Suprapubic skin (tissue), 3 donors: ENCODE measurements around the gene EPB41.

Source experiments
- EP300 ChIP-seq: sonication (generic); formaldehyde crosslinking; IDR thresholded peaks from one replicate; pipeline ENCODE4 v1.6.1; 2017; ENCODE audit warnings: antibody characterized with exemption
- POLR2A ChIP-seq, 2 donors: fragments of 450-650 bp; IDR thresholded peaks; one replicate each; pipeline ENCODE4 v1.6.1; 2017; ENCODE audit warnings: antibody characterized with exemption in 2 of 2, mild to moderate bottlenecking in 2 of 2, moderate library complexity in 2 of 2
- TF ChIP-seq, protein P1 (sequence below), 2 donors: fragments of 200-600 bp in 1 of 2; fragments of 450-650 bp in 1 of 2; sonication (generic) in 1 of 2; IDR thresholded peaks; one replicate each; pipeline ENCODE4 v1.5.1; 2016 to 2019; ENCODE audit warnings: antibody characterized with exemption in 2 of 2, mild to moderate bottlenecking in 1 of 2, moderate library complexity in 1 of 2

- no peak for TF ChIP-seq EP300
- TF ChIP-seq, protein P1, sequence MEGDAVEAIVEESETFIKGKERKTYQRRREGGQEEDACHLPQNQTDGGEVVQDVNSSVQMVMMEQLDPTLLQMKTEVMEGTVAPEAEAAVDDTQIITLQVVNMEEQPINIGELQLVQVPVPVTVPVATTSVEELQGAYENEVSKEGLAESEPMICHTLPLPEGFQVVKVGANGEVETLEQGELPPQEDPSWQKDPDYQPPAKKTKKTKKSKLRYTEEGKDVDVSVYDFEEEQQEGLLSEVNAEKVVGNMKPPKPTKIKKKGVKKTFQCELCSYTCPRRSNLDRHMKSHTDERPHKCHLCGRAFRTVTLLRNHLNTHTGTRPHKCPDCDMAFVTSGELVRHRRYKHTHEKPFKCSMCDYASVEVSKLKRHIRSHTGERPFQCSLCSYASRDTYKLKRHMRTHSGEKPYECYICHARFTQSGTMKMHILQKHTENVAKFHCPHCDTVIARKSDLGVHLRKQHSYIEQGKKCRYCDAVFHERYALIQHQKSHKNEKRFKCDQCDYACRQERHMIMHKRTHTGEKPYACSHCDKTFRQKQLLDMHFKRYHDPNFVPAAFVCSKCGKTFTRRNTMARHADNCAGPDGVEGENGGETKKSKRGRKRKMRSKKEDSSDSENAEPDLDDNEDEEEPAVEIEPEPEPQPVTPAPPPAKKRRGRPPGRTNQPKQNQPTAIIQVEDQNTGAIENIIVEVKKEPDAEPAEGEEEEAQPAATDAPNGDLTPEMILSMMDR (IDR thresholded peaks at IDR 0.05), result no peak
- TF ChIP-seq POLR2A (IDR thresholded peaks at IDR 0.05), result no peak
Measured at GRCh38 chr1:29062157-29062942, 148.0 kb downstream of the EPB41 start.
